GM19240 (cell line): Measurements from ENCODE around the gene GALNT10.

ENCODE experiments used
- DNase-seq: peaks from one replicate; pipeline ENCODE4 v3.0.0; 2011; ENCODE audit warnings: low spot score; ENCODE audit not compliant: insufficient read length

The GALNT10 gene

DNA sequence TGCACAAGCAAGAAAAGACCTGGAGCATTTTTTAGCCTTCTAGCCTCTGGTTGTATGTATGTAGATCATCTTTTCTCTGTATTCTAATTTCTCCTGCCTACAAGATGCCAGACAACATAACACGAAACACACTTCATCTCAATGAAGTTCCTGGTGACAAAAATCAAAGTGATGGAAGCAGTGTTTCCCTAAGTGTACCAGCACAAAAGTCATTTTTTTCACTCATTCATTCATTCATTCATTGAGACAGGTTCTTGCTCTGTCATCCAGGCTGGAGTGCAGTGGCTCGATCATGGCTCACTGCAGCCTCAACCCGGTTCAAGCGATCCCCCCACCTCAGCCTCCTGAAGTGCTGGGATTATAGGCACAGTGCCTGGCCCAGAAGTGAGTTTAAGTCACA, 183.7 kb downstream of the GALNT10 start:
- DNase-seq, result no peak

GRCh38 chr5:154375329-154376008, 184.9 kb downstream of the GALNT10 start:
- DNase-seq, result no peak

DNA sequence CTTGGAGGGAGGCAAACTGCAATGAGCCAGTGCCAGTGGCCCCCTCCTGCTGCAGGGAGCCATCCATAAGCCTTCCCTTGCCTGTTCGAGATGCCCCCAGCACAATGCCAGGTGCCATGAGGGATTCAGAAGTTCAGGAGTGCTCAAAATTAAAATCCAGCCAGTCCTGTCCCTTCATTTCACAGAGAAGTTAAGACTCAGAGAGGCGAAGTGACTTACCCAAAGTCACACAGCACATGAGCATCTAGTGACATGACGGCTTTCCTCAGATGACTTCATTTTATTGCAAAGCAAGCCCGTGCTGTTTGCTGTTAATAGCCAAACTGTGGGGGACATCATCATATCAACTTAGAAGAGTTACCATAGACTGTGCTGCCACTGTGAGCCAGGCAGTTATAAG, 185.9 kb downstream of the GALNT10 start:
- DNase-seq, result no peak

- no peak for DNase-seq
Measured at GRCh38 chr5:154377754-154378533, 187.4 kb downstream of the GALNT10 start.

- DNase-seq, result no peak
Measured at GRCh38 chr5:154380263-154380662, 189.7 kb downstream of the GALNT10 start.

GRCh38 chr5:154384480-154385235, 194.1 kb downstream of the GALNT10 start:
- peak; percentile 73 for DNase-seq

GRCh38 chr5:154385236-154385512, 194.6 kb downstream of the GALNT10 start:
- DNase-seq, result no peak

DNA sequence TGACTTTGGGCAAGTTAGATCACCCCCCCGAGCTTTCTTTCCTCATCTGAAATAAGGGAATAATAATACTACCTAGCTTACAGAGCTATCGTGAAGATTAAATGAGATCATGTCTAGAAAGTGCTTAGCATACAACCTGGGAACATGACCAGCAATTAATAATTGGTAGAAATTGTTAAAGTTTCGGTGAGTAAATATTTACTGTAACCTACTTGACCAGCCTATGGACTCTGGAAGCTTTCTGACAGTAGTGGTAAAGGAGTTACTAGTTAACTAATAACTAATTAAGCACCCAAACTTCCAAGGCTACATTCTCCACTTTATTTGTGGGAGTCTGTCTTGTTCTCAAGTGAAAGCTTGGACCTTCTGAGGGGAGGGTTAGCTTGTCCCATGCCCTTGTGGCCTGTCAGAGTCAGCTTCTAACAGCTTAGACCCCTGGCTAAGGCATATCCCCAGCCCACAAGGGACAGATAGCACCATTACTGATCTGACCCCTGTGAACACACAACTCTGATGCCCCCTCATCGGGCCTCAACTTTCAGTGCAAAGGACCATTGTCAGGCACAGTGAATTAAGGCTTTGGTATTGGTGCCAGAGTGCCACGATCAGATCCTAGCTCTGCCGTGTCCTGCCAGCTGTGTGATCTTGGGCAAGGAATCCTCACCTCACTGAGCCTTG, 196.6 kb downstream of the GALNT10 start:
- DNase-seq, result no peak

- DNase-seq, result no peak
Measured at GRCh38 chr5:154388842-154389241, 198.3 kb downstream of the GALNT10 start.

GRCh38 chr5:154390096-154390495, 199.6 kb downstream of the GALNT10 start:
- no peak for DNase-seq

GRCh38 chr5:154390746-154391359, 200.3 kb downstream of the GALNT10 start:
- DNase-seq, result no peak

DNA sequence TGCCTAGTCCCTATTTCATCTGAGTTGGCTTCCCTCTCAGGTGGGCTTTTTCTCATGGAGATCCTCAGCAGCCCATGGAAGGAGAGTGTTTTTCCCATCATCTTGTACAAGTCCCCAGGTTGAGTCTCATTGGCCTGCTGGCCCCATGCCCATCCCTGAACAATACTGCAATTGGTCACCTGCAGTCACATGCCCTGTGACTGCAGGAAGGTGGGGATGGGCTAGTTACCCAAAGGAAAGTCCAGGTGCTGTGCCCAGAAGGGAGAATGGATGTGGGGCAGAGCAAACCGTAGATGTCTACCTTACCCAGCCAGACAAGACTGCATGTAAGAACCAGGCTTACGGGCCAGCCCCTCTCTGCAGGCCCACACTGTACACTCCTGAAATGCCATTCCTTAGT, 201.3 kb downstream of the GALNT10 start:
- DNase-seq, result no peak

DNA sequence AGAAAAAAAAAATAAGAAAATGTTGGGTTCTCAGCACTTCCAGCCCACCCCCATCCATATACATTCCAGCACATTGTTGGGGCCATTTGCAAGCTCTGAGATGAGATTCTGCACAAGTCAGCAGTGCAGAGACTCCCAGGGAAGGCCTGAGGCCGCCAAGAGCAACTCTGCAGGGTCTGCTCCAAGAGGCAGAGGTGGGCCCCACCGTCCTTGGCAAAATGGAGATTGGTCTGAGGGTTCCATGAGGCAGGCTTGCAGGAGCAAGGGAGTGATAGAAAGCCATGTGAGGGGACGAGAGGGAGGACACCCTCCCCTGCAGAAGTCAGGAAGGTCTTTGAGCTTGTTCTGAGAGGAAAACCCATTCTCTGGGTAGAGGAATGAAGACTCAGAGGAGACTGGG, 203.3 kb downstream of the GALNT10 start:
- DNase-seq, result no peak

GRCh38 chr5:154394307-154394706, 203.8 kb downstream of the GALNT10 start:
- DNase-seq, result no peak

DNA sequence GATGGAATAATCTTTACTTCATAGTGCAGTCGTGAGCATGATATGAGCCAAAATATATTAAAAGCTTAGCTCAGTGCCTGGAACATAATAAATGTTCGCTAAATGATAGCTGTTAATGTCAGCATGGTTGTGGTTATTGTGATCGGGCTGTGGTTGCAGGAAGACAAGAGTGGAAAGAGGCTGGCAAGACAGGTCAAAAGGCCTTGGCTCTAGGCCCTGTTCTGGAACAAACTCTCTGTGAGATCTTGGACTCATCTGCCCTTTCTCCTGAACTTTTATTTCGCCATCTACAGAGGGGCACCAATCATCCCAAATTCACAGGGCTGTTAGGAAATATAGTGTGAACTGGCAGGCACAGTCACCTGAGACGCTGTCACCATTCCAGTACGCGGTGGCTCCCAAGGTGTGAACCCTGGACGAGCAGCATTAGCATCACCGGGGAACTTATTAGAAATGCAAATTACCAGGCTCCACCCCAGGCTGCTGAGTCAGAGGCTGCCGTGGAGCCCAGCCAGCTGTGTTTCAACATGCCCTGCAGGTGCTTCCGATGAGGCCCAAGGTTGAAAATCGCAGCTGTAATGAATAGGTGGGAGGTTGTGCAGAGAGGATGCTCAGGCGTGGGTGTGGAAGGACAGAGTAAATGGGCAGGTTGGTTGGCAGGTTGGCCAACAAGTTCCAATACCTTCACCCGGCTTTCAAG, 205.0 kb downstream of the GALNT10 start:
- DNase-seq, result peak; percentile 31

- no peak for DNase-seq
Measured at GRCh38 chr5:154396128-154396527, 205.6 kb downstream of the GALNT10 start.

GRCh38 chr5:154397652-154398406, 207.3 kb downstream of the GALNT10 start:
- DNase-seq, result no peak

GRCh38 chr5:154400678-154401077, 210.1 kb downstream of the GALNT10 start:
- DNase-seq, result no peak

GRCh38 chr5:154401355-154401754, 210.8 kb downstream of the GALNT10 start:
- DNase-seq, result no peak

DNA sequence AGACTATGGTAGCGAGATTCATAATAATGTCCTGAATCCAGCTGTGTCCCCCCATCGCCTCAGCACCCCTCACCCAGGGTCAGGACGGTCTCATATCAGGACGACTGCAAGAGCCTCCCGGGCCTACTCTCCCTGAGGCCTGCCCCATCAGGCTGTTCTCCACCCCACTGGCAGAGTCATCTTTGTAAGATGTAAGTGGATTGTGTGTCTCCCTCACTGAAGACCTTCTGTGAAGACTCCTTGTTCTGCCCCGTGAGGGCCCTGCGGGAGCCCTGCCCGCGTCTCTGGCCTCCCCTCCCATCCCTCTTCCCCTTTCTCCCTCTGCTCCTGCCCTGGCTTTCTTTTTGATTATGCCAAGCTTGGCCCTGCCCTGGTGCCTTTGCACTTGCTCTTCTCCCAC, 211.4 kb downstream of the GALNT10 start:
- DNase-seq, result no peak
